GM18520 (cell line): Measurements from ENCODE around the gene TRMT2A.

ENCODE experiments used
- ATAC-seq: cut with Tn5 transposase; IDR thresholded peaks from one replicate; pipeline ENCODE4 v1.9.1; 2021; ENCODE audit not compliant: unreplicated experiment

Gene TRMT2A

GRCh38 chr22:20065896-20066616, 51.0 kb downstream of the TRMT2A start:
- ATAC-seq: no peak

GRCh38 chr22:20064545-20065262, 52.3 kb downstream of the TRMT2A start:
- no peak for ATAC-seq

DNA sequence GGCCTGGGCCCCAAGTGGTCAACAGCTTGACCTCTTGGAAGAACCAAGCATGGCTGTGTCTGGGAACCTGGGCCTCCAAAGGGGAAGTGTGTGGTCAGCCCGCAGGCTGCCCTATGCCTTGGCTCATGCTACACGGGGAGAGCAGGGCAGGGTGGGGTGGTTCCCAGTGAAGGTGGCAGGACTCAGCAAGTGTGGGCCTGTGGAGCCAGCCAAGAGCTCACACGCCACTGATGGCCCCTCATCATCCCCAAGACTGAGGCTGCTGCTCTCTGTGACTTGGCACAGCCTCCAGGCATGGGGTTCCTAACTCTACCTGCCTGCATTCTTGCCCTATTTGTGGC, 52.9 kb downstream of the TRMT2A start:
- ATAC-seq: no peak

DNA sequence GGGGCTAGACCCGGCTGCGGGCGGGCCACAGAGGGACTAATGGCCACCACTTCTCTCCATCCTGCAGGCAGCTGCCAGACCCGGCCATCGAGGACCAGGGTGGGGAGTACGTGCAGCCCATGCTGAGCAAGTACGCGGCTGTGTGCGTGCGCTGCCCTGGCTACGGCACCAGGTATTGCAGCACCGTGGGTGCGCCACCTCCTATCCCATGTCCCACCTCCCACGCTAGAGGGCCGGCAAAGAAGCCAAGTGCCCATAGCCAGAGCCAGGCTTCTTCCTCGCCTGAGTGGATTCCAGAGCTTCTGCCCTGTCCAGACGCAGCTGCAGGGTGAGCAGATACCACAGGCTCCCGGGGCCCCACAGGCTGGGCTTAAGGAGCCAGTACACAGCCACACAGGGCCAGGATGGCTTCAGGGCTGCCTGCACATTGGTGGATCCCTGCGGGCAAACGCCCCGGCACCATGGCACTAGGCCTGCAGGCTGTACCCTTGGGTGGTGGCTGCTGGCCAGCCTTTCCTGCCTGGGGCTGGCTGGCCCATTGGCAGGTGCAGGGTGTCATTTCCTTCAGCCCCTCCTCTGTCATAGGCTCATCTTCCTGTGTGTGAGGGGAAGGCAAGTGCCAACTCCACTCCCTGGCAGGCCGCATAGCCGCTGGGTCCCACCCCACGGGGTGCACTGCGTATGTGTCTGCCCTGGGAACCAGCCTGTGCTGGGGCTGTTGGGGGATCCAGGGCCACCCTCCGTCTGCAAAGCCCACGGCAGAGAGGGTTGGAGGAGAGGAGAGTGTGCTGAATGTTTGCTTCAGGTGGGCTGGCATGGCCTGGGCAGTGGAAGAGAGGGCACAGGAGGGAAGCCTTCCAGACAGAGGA, 53.5 kb downstream of the TRMT2A start:
- no peak for ATAC-seq

DNA sequence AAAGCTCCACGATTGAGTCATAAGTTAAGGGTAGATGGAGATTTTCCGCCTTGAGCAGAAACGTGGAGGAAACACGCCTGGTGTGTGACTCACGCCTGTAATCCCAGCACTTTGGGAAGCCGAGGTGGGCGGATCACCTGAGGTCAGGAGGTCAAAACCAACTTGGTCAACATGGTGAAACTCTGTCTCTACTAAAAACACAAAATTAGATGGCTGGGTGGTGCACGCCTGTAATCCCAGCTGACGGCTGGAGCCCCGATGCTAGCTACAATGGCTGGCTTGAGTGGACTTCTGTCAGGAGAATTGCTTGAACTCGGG, 54.3 kb downstream of the TRMT2A start:
- no peak for ATAC-seq

- no peak for ATAC-seq
These were observed 54.8 kb downstream of the TRMT2A start for GRCh38 chr22:20062043-20062765.
